ENCODE measurements around the gene MEOX1.

Gene MEOX1

DNA sequence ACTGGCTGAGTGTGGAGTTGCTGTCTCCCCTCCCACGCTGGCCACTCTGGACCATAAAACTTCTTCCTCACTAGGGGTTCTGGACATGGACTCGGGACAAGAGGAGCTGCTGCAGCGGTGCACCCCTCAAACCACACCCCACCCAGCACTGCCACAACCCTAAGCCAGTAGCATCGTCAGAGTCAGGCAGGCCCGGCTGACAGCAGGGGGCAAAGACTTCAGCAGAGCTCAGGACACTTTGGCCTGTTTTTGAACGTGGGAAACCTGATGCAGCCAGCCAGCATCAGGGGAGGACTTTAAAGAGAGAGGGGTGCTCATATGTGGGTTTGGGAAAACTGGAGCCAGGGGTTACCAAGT lies 9.6 kb downstream of the MEOX1 start:
- DNase-seq: no peak

DNA sequence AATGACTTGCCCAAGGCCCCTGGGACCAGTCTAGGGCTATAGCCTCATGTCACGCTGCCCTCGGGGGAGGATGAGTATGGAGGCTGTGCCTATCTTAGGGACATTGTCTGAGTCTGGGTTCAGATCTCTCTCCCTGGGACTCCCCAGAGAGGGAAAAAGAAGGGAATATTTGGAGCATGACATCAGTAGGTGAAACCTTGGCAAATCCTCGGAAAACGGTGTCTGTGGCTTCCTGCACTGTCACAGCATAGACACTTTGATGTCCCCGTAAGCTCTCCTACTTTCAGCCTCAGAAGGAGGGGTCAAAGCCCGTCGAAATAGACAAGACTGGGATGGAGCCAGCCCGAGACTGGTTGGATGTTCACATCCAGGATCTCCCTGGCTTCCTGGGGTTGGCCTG lies 11.3 kb downstream of the MEOX1 start:
- no peak for DNase-seq

DNA sequence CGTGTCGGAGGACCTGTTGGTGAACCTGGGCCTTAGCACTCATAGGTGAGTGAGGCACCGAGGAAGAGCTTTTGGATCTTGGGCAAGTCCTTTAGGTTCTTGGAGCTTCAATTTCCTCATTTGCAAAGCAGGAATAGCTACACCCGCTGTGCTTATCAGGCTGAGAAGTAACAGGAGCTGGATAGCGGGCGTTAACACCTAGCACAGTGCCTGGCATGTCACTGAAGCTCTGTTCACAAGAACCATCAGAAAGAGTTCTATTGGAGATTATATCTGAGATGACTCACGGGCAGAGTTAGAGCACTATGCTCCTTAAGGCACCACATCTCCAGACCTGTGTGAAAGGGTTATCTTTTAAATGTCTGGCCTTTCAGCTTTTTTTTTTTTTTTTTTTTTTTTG lies 12.8 kb downstream of the MEOX1 start:
- no peak for DNase-seq

DNA sequence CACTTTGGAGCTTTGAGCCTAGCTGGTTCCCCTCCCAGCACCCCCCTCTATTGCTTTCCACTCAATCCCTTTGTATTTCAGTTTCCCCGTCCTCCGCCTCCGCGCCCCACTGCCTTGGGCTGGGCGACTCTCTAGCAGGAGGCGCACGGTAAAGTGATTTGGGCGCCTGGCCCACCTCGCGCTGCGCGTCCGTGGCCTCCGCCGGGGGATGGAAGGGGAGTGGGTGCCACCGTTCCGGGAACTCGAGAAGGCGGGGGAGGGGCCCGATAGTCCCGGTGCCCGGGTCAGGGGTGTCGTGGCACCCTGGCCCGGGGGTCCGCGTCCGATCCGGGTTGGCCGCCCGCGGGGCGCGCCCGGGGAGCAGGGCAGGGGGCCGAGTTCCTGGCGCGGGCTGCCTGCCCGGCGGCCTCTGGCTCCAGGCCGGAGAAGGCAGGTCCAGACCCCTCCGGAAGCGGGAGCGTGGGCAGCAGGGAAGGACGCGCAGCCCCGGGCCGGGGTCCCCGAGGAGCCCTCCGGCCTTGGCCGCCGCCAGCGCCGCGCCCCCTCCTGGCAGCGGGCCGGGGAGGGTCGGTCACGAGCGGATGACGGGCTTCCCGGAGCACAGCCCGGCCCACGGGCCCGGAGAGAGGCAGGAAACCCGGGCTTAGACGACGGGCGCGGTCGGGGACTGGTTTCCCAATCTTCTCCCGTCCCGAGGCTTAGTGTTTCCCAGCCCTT lies 15.8 kb downstream of the MEOX1 start:
- DNase-seq: no peak

DNA sequence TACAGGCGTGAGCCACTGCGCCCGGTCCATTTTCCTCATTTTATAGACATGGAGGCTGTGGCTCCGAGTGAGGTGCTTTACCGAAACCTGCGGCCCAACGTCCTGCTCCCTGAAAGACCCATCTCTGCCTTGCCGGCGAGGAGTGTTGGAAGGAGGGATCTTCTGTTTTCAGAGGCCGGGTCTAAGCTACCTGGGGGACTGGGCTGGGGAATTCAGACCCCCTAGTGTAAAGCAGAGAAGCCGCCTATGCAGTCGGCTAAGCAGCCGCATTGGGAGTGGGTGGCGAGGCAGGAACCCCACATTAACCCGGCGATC lies 16.3 kb downstream of the MEOX1 start:
- DNase-seq: no peak

DNA sequence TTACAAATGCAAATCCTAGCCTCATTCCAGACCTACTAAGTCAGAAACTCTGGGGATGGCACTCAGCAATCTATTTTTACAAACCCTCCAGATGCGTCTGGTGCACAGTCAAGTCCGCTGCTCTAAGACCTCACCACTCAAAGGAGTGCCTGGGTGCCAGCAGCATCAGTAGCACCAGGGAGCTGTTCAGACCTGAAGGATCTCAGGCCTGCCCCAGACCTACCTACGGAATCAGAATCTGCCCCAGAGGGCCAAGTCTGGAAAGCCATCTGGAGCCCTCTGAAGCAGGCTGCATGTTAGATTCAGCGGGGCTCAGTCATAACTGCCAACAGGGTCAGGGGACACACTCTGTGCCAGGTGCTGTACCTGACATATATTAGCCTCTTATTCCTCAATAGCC lies 17.6 kb downstream of the MEOX1 start:
- DNase-seq: no peak

DNA sequence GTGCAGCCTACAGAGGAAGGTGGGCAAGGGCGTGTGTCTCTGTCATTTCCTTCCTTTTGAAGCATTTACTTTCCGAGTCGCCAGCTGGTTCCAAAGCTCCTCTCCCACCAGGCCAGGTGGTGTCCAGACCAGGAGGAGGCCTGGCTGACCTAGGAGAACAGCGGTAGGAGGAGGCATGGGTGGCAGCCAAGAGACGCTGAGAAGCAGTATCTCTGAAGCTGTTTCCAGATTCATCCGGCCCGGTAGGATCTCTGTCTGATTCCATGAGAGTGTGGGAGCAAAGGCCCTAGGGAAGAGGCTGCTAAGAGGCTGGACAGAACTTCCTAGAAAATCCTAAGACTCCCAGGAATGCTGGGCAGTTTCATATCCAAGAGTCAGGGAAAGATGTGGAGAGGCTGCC lies 20.3 kb downstream of the MEOX1 start:
- DNase-seq: no peak

DNA sequence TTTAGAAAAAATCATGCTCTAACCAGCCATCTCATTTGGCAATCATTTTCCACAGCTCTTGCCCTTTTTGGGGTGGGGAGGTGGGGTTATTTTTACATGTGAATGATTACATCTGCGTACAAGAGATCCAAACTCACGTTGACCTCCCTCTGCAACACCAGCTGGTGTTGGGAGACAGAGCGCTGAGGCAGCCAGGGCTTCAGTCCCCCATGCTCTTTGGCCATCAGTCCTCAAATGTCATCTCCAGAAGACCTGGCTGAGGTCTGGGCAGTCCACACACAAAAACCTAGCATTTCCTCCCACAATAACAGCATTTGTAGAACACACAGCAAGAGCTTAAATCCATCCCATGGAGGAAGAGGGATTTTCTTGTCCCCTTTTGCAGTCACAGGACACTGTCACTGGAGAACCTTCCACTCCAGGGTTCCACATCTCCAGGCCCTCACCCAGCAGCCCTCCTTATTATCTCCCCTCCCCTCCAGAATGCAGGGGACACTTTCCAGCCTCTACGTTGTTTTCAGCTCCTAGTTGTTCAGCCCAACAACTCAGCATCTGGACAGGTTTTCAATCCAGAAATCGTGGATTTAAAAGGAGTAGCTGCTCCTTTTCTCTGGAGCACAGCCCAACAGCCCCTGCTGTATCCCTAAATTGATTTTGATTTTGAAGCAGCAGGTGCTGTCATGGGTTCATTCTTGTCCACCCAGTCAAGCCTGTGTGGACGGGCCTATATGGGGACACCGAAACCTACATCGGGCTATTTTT lies 21.1 kb downstream of the MEOX1 start:
- DNase-seq: no peak

DNA sequence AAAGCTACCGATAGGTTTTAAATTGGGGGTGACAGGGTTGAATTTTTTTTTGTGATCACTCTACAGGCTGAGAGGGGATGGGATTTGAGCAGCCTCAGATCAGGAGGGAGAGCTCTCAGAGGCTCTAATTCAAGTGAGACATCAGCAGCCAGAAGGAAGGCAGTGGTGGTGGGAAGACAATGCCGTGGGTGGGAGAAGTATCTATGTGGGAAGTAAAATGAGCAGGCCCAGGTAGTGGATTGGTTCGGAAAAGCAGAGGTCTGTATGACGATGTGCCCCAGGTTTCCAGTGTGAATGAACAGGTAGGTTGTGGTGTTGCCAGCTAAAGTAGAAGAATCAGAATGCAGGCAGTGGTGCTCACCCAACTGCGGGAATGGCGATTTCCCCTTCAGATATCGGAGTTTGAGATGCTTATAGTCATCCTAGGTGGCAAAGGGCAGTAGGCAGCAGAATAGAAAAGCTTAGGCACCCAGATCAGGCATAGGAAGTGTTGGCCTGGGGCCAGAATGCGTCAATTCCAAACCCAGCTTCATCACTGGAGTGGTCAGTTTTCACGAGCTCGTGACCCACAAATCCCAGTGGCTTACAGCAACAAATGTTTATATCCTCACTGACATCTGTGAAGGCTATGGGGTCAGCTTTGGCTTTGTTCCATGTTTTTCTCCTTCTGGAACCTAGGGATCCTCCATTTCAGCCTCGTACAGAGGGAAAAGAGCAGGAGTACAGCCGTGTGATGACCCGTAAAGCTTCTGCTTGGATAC lies 24.0 kb downstream of the MEOX1 start:
- DNase-seq: no peak

DNA sequence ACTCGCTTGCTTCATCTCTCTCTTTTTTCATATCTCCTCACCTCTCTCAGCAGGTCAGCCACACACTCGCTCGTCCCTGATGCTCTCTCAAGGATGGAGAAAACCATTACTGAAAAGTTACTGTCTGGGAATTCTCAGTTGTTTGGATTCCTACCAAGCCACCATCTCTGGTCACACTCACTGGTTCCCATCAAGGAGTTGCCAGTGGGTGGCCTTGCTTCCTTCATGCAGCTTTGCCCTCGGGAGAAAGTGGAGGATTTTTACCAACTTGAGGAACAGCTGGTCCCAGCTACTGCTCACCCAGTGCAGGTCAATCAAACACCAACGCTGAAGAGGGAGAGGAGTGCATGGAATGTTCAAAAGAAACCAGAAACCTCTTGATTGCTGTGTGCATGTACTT lies 25.3 kb downstream of the MEOX1 start:
- no peak for DNase-seq

DNA sequence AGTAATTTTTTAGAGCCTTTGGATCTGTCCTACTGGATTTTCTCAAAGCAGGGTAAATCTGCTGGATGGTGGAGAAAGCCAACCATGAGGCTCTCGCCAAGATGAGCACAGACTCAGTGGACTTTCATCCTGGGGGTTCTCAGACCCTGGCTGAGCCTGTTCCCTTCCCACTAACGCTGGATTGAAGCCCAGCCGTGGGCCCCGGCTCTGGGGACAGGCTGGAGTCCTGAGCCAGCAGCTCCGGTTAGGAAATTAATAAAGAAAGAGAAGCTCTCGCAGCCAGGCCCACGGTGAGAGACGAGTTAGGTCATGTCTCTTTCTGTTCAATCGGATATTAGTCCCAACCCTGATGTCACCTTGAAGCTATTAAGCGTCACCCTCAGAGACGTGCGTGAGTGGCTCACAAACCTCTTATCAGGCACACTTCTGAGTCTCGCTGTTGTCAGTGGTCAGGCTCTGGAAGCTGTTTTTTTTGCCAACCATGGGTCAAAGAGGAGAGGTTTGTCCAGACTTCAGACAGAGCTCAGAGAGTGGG lies 27.1 kb downstream of the MEOX1 start:
- no peak for DNase-seq

DNA sequence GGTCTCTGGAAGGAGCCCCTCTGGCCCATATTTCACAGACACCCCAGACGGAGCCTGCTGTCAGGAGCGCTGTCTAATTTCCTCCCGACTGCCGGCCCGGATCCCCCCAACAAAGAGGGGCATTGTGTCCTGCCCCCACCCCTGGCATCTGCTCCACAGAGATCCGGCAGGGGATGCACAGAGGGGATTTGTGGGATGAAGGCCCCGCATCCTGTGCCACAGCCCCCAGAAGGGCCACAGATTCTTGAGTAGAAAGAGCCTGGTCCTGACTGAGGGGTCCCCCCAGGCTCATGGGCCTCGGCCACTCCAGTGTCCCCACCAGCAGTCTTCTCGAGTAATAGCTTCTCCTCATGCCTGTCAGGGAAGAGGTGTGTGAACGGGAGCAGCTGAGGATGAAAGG lies 29.5 kb downstream of the MEOX1 start:
- DNase-seq: no peak

DNA sequence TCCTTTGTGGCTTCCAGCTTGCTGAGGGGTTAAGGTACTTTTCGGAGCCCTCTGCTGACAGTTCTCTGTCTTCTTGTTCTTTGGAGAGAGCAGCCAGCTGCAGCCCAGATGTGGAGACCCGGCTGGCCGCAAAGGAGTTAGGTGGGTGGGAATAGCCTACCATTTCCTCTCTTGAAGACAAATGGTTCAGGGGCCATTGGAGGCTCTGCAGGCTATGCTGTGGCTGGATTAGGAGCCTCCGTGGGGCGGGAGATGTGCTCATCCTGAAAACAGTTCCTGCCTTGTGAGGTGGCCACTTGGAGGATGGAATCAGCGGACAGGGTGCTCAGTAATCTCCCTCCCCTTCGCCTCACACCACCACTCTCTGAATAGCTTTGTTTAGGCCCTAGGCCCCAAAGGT lies 30.3 kb downstream of the MEOX1 start:
- DNase-seq: no peak

DNA sequence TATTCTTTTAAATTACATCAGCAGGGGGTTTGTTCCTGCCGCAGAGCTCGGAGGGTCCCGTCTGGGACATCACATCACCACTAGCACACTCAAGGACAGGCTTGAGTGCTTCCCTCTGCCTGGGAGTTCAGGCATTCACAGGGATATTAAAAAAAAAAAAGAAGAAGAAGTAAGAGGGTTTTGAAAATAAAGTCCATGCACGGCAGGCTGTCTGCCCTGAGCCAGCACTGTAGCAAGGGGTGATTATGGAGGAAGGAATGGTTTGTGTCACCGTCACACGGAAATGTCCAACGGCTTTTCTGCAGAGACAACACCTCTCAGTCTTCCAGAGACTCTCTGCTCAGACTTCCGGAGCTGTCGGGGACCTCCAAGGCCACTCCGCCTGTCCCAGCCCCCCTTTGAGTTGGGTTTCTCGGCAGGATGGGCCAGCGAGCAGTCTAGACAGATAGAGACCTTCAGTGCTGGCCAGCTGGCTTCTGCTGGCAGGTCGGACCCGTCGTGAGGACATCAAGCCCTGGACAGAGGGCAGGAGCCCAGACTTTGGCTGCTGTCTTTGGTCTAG lies 33.6 kb downstream of the MEOX1 start:
- no peak for DNase-seq

DNA sequence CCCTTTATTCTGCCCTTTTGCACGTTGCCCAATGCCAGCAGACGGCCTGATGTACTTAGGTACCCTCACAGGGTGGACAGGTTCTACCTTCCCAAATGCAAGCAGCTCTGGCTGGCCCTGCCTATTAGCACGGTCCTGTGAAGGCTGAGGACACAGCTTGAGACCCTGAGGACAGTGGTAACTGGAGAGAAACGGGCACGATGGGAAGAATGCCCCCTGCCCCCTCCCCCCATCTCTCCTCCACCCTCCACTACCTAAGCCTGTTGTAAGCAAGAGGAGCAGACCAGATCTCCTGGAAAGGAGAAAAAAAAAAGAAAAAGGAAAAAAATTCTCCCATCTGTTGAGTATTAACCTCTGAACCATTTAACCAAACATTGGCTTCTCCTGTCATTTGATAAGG lies 34.1 kb downstream of the MEOX1 start:
- DNase-seq: peak; percentile 63

DNA sequence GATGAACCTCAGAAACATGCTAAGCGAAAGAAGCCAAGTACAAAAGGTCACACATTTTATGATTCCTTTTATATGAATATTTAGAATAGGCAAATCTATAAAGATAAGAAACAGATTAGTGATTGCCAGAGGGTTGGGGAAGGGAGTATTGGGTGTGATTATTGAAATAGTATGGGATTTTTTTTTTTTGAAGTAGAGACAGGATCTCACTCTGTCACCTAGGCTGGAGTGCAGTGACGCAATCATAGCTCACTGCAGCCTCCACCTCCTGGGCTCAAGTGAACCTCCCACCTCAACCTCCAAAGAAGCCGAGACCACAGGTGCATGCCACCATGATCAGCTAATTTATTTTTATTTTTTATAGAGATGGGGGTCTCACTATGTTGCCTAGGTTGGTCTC lies 35.7 kb downstream of the MEOX1 start:
- DNase-seq: no peak

DNA sequence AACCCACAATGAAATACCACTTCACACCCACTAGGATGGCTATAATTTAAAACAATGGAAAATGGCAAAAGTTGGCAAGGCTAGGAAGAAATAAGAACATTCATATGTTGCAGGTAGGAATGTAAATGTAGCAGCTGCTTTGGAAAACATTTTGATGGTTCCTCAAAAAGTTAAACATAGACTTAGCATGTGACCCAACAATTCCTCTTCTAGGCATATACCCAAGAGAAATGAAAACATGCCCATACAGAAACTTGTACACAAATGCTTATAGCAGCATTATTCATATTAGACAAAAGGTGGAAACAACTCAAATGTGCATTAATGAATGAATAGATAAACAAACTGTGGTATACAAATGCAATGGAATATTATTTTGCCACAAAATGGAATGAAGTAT lies 36.1 kb downstream of the MEOX1 start:
- no peak for DNase-seq

DNA sequence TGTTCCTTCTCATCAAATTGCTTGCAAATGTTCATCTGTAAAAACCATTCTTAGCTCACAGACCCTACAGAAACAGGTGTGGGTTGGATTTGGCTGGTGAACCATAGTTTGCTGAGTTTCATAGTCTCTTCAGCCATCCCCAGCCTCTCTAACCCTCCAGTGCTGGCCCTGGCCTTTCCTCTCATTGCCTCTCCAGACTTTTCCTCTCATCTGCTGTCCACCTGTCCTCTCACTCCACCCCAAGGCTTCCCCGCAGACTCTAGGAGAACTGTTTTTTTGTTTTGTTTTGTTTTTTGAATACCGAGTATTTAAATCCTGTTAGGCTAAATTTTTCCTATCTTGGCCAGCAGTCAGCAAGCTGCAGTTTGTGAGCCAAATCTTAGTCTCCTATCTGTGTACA lies 41.1 kb downstream of the MEOX1 start:
- no peak for DNase-seq

DNA sequence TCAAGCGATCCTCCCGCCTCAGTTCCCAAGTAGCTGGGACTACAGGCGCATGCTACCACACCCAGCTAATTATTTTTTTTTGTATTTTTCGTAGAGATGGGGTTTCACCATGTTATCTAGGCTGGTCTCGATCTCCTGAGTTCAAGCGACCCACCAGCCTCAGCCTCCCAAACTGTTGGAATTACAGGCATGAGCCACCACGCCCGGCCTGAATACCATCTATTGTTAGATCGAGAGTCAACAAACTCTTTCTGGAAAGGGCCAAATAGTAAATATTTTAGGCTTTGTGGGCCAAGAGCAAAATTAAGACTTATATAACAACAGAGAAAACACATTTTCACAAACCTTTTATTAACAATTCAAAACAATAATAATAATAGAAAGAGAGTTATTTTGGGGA lies 41.6 kb downstream of the MEOX1 start:
- DNase-seq: no peak

DNA sequence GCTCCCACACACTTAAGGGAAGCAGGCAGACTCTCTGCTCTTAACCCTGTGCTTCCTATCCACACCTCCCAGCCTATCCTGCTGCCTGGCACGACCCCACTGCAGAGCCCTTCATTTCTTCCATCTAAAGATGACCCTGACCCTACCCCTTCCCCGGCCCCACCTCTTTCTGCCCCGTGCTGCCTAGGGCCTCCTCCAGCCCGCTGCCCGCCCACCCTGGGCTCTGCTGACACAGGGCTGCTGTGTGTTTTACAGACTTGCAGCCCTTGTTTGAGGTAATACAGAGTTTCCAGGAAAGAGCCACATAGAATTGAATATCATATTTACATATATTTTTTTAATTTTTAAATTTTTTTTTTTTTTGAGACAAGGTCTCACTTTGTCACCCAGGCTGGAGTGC lies 42.0 kb downstream of the MEOX1 start:
- DNase-seq: no peak

DNA sequence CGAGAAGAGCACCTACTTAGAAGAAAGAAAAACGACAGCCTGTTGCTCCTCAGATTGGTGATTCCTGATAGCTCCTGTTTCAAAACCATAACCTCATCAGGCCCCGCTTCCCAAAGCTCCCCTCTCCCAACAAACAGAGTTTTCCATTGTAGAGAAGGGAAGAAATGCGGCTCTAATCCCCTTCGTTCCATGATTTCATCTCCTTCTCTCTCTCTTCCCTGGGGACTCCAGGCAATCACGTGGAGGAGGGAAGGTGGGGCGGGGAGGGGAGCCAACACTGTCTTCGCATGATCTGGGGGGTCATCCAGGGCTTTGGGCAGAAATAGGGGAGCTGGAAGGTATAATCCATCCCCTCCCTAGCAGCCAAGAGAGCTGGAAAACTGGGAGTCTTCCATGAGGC lies 43.4 kb downstream of the MEOX1 start:
- DNase-seq: no peak

DNA sequence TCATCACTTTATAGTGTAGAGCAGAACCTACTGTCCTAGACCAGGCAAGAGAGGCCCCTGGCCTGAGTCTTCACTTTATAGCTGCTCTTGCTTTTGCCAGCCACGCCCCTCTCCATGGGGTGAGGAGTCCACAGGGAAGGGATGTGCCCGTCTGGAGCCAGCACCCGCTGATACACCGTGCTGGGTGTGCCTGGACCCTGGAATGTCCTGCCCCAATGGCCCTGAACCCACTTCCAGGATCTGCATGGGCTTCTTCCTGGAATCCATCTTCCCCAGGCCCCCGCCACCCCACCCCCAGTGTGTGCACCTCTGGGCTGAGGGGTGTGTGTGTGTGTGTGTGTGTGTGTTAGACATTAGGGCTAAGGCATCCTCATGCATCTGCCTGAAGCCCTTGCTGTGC lies 44.9 kb downstream of the MEOX1 start:
- peak; percentile 9 for DNase-seq

DNA sequence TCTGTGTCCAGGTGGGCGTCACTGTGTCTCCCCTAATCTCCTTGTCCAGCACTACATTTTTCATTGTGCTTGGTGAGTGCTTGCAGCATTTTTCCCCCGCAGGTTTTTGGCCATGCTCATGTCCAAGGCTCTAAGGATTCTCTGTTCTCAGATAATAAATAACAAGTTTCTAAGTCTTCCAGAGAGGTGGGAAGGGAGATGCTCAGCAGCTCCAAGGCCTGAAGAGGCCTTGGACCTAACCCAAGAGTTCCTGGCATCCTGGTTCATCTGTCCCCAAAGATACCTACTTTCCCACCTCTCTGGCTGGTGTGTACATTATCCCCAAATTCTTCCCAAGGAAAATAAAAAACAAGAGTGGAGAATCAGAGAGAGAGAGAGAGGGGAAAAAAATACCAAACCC lies 45.3 kb downstream of the MEOX1 start:
- DNase-seq: no peak

DNA sequence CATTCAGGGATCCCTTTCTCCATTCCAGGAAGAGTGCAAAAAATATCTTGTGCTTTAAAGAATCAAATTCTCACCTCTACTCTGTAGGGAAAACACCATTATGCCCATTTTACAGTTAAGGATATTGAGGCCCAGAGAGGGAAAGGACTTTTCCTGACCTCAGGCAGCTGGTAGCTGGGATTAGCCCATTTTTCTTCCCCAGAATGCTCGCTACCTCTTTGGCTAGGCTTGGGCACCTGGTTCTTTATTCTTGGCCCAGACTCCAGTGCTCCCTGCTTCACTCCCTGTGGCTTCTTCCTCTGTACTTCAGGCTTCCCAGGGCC lies 45.7 kb downstream of the MEOX1 start:
- no peak for DNase-seq

All from NCI-H69 (cell line).